Measurements from ENCODE around the gene HLA-DQA1. TPM values are rescaled to one million over a fixed set of nuclear protein-coding genes. Genes with fewer than 3 reads are reported as not detected.

The HLA-DQA1 gene
- total RNA-seq, 1 donor from 2014 or later = 111 TPM

DNA sequence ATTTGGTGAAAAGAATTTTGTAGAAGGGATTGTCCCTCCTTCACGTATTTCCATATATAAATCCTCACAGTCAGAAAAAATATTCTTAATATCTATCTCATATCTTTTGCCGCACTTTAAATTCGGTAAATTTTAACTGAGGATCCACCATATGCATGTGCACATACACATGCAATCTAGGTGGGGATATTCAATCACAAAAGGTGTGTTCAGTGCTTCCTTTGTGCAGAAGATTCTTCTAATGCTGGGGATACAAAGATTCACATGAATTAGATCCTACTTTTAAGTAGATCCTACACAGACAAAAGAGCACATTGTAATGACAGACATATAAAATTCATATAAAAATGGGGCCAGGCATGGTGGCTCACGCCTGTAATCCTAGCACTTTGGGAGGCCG is 34.0 kb upstream of the HLA-DQA1 start:
- DNase-seq (no peak), ATAC-seq (no peak)
- no peaks in the 10 kb centered on the region for H3K36me3 ChIP-seq
- TF ChIP-seq CTCF (IDR thresholded peaks at IDR 0.05) = no peak
- no peaks in the 10 kb centered on the region for H3K27me3 ChIP-seq
- H3K27ac ChIP-seq = peak overlapping the region; percentile 58
- no peak overlapping the region for H3K4me3 ChIP-seq
- intact Hi-C loops (cut with DNase I) = no loop called here
- no peaks in the 10 kb centered on the region for H3K9me3 ChIP-seq
- H3K4me1 ChIP-seq = no peaks in the 10 kb centered on the region

GRCh38 chr6:32603888-32604287 is 33.3 kb upstream of the HLA-DQA1 start:
- ATAC-seq (peak; percentile 73), DNase-seq (no peak)
- H3K27me3 ChIP-seq = no peaks in the 10 kb centered on the region
- H3K27ac ChIP-seq = no peak overlapping the region
- no peak for TF ChIP-seq CTCF (IDR thresholded peaks at IDR 0.05)
- H3K4me1 ChIP-seq = no peaks in the 10 kb centered on the region
- intact Hi-C loops (cut with DNase I) = no loop called here
- no peaks in the 10 kb centered on the region for H3K36me3 ChIP-seq
- no peaks in the 10 kb centered on the region for H3K9me3 ChIP-seq
- H3K4me3 ChIP-seq = no peak overlapping the region

- no peak overlapping the region for H3K4me3 ChIP-seq
Observed at GRCh38 chr6:32604434-32604877, 32.8 kb upstream of the HLA-DQA1 start.

DNA sequence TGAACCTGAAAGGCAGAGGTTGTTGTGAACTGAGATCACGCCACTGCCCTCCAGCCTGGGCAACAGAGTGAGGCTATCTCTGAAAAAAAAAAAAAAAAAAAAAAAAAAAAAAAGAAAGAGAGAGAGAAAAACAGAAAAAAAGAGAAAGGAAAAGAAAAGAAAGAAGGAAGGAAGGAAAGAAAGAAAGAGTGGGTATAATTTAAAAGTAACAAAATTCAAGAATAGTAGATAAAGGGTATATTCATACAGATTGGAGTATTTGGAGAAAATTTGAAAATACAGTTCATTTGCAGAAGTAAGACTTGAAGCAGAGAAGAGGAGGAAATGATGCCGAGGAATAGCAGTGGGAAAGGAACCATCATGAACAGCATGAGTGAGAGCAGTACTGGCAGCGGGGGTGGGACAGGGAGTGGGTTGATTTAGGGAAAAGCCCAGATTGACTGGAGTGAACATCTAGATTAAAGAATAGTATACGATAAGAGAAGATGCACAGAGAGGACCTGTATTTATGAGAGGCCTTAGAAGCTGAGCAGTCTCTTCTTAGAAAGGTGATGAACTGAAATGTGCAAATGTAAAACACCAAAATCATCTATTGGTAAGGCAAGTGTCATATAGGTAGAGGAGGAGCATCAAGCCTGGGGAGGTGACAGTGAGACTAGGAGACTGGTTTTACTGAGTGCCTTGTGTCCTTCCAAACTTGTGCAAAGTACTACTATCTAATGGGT is 29.8 kb upstream of the HLA-DQA1 start:
- no peaks in the 10 kb centered on the region for H3K36me3 ChIP-seq
- ATAC-seq = peak; percentile 27
- no peaks in the 10 kb centered on the region for H3K9me3 ChIP-seq
- no peak overlapping the region for H3K27ac ChIP-seq
- no peak for TF ChIP-seq CTCF (IDR thresholded peaks at IDR 0.05)
- no peaks in the 10 kb centered on the region for H3K4me1 ChIP-seq
- no peak for DNase-seq
- no peaks in the 10 kb centered on the region for H3K27me3 ChIP-seq
- no peak overlapping the region for H3K4me3 ChIP-seq
- intact Hi-C loops (cut with DNase I) = no loop called here

More at GRCh38 chr6:32604434-32604877, 32.8 kb upstream of the HLA-DQA1 start:
- intact Hi-C loops (cut with DNase I) = no loop called here
- peak; percentile 92 for ATAC-seq
- H3K36me3 ChIP-seq = no peaks in the 10 kb centered on the region
- H3K4me1 ChIP-seq = no peaks in the 10 kb centered on the region
- no peak overlapping the region for H3K27ac ChIP-seq
- H3K9me3 ChIP-seq = no peaks in the 10 kb centered on the region
- no peaks in the 10 kb centered on the region for H3K27me3 ChIP-seq
- TF ChIP-seq CTCF (IDR thresholded peaks at IDR 0.05) = no peak
- DNase-seq = no peak

DNA sequence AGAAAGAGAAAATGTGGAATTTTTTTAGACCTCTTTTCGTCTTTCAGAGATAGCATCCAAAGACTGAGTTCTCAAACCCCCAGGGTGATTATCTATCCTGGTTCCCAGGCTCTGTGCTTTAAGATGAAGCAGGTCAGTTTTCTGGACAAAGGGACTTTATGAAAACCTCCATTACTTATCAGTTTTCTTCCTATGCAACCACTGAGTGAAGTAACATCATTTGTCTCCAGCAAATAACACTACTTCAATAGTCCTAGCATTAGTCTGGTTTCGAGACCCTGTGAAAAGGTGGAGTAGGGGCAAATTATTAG is 29.3 kb upstream of the HLA-DQA1 start:
- Histone ChIP-seq H3K4me3 (no peak overlapping the region), H3K36me3 (no peaks in the 10 kb centered on the region), H3K4me1 (no peaks in the 10 kb centered on the region), H3K9me3 (no peaks in the 10 kb centered on the region), H3K27ac (no peak overlapping the region), H3K27me3 (no peaks in the 10 kb centered on the region)
- intact Hi-C loops (cut with DNase I) = no loop called here
- no peak for ATAC-seq
- no peak for TF ChIP-seq CTCF (IDR thresholded peaks at IDR 0.05)
- DNase-seq = no peak

DNA sequence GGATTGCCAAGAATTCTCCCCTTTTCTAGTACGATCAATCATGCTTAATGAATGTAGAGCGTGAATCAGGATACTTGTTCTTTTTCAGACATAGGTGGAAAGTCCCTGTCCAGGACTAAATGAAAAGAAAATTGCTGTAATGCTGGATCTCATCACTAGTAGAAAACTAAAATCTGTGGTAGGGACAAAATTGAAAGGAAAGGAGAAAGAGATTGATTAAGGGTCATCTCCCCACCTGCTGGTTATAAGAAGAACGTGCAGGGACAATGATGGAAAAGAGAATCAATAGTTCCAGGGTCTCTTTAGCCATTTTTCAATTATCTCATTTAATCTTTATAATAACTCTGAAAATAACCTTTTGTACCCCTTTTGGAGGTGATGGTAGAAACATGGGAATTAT is 28.8 kb upstream of the HLA-DQA1 start:
- H3K27ac ChIP-seq = no peak overlapping the region

More for the DNA sequence above, 28.8 kb upstream of the HLA-DQA1 start:
- TF ChIP-seq CTCF (IDR thresholded peaks at IDR 0.05) = no peak
- DNase-seq (no peak), ATAC-seq (no peak)
- intact Hi-C loops (cut with DNase I) = no loop called here
- H3K4me3 ChIP-seq = no peak overlapping the region
- H3K4me1 ChIP-seq = no peaks in the 10 kb centered on the region
- H3K9me3 ChIP-seq = no peaks in the 10 kb centered on the region
- no peaks in the 10 kb centered on the region for H3K36me3 ChIP-seq
- no peaks in the 10 kb centered on the region for H3K27me3 ChIP-seq

Data from upper lobe of right lung (tissue), 1 donor.